Heart left ventricle (tissue), 13 donors: ENCODE data around the gene STRADA.

ENCODE experiments used
- CTCF ChIP-seq, 12 donors: fragments of 200-600 bp; sonication (generic) in 4 of 12; IDR thresholded peaks; one replicate each; pipeline versions ENCODE4 v1.5.0 to v1.8.0; 2018 to 2022; ENCODE audit warnings: antibody characterized with exemption in 12 of 12, mild to moderate bottlenecking in 5 of 12
- POLR2A ChIP-seq, 2 donors: fragments of 450-650 bp; IDR thresholded peaks; one replicate each; pipeline ENCODE4 v1.6.1; 2017; ENCODE audit warnings: antibody characterized with exemption in 2 of 2, mild to moderate bottlenecking in 2 of 2, moderate library complexity in 2 of 2
- donor health status: ischemic (EF 13 %, LVEDD 7.1; RV severe dilation, severe dysfunction).
- donor health status: DM: no; HTN: yes; CAD: no.
- donor health status: DM: no; HTN: no; CAD: no.
- donor health status: ischemic (EF 25% LVEDD 6.9; RV normal size, moderate dysfunction).
- donor health status: ischemic (EF 25% LVEDD 5.7; RV mildly dilated, moderate dysfunction).
- donor health status: ischemic (EF 35%, LVEDD 5.7; RV mildly dilated, moderate dysfunction).
- donor health status: nonischemic (EF 11% LVEDD 7.7; RV severe dilation, severe dysfunction).
- donor health status: DM: yes; HTN: yes; CAD: no.
- donor health status: PGD.
- donor health status: ischemic (EF 29% LVEDD 5.4; RV normal size, mild dysfunction).
- donor health status: nonischemic (EF 23%, LVEDD 6.1; RV moderate dilation, normal function).

- TF ChIP-seq CTCF (IDR thresholded peaks at IDR 0.05) (no peak), POLR2A (IDR thresholded peaks at IDR 0.05) (no peak)
Observed at GRCh38 chr17:63703029-63703428, 38.6 kb downstream of the STRADA start.
